GM21515 (cell line): ENCODE data around the gene TSPOAP1.

Source experiments
- ATAC-seq: cut with Tn5 transposase; IDR thresholded peaks from one replicate; pipeline ENCODE4 v1.9.1; 2021; ENCODE audit not compliant: unreplicated experiment

Gene TSPOAP1, protein sequence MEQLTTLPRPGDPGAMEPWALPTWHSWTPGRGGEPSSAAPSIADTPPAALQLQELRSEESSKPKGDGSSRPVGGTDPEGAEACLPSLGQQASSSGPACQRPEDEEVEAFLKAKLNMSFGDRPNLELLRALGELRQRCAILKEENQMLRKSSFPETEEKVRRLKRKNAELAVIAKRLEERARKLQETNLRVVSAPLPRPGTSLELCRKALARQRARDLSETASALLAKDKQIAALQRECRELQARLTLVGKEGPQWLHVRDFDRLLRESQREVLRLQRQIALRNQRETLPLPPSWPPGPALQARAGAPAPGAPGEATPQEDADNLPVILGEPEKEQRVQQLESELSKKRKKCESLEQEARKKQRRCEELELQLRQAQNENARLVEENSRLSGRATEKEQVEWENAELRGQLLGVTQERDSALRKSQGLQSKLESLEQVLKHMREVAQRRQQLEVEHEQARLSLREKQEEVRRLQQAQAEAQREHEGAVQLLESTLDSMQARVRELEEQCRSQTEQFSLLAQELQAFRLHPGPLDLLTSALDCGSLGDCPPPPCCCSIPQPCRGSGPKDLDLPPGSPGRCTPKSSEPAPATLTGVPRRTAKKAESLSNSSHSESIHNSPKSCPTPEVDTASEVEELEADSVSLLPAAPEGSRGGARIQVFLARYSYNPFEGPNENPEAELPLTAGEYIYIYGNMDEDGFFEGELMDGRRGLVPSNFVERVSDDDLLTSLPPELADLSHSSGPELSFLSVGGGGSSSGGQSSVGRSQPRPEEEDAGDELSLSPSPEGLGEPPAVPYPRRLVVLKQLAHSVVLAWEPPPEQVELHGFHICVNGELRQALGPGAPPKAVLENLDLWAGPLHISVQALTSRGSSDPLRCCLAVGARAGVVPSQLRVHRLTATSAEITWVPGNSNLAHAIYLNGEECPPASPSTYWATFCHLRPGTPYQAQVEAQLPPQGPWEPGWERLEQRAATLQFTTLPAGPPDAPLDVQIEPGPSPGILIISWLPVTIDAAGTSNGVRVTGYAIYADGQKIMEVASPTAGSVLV (N-terminal part only)

DNA sequence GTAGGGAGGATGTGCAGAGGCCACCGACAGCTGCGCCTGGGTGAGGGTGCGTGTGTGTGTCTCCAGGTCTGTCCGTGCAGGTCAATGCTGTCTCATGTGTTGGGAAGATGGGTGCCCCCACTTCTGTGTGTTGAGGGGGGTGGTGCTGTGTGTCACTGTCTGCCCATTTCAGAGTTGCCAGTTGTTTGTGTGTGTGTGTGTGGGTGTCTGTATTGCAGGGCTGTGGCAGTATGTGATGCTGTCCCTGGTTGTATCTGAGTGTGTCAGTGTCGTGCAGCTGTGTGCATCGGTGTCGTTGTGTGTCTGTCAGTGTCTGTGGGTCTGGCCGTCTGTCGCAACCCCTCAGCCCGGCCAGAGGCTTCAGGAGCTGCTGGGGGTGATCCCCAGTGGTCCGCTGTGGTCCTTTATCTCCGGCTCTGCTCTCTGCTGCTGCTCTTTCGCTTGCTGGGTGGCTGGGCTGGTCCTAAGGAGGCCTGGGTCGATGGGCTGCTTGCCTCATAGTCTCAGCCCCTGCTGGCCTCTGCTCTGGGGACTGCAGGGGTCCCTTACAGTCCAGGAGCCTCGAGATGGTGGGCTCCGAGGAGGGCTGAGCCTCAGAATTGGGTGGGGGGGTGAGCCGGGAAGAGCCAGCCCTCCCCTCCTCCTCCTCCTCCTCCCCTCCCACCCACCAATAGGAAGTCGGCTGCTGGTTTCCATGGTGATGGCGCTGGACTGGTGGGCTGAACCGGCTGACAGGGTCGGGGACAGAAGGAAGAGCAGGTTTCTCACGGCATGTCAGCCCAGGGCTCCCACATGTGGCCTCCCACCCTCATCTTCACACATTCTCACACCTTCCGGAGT is at the start of gene TSPOAP1:
Gene TSPOAP1 (minus strand): TSS at position 601 of the 840 bp plus-strand sequence. CDS start 875 bp downstream, outside the sequence.
- ATAC-seq: peak; percentile 21

- no peak for ATAC-seq
Measured at GRCh38 chr17:58377661-58378060, 49.1 kb upstream of the TSPOAP1 start.

GRCh38 chr17:58377093-58377601 is 48.6 kb upstream of the TSPOAP1 start:
- no peak for ATAC-seq

- ATAC-seq: no peak
Measured at GRCh38 chr17:58376472-58377000, 47.9 kb upstream of the TSPOAP1 start.

DNA sequence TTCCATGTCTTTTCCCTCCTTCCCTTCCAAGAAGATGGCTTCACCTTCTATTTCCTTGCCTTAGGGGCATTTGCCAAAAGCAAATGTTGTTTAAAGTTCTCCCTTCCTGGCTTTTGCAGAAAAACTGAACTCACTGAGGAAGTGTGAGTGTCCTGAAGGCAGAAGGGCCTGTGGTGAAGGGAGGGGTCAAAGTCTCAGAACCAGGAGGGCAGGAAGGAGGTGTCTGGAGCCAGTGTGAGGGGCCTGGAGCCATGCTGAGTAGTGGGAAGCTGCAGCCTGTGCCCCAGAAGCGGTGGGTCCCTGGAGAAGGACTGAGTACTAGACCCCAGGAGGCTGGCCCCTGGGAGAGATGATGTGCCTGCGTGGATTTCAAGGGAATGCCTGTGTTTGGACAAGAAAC is 47.2 kb upstream of the TSPOAP1 start:
- no peak for ATAC-seq

GRCh38 chr17:58375256-58375655 is 46.7 kb upstream of the TSPOAP1 start:
- ATAC-seq: no peak

GRCh38 chr17:58373923-58374322 is 45.3 kb upstream of the TSPOAP1 start:
- ATAC-seq: no peak

GRCh38 chr17:58373003-58373402 is 44.4 kb upstream of the TSPOAP1 start:
- ATAC-seq: no peak

DNA sequence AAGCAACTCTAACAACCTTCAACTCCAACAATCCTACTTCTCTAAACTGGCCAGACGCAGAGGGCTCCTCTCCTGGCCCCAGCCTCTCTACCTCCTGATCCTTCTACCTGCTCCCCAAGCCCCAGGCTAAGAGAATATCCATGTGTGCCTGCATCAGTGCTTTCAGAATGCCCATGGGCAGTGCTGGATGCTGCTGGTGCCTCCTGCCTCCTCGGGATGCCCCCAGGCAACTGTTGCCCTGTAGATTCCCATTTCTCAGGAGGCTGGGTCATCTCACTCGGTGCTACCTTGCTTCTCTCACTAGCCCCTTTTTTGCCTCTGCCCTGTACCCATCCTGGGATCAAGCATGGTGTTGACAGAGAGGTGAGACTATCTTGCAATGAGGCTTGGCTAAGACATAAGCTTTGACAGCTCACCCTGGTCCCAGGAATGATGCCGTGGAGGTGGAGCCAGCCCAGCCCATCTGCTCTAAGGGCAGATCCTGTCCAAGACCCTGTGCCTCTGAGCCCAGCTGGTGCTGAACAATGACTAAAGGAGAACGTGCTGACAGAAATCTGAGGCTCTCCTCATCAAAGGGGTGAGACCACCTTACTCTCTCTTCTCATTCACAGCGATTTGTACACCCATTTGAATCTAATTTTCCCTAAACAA is 42.8 kb upstream of the TSPOAP1 start:
- no peak for ATAC-seq

GRCh38 chr17:58370716-58371115 is 42.1 kb upstream of the TSPOAP1 start:
- ATAC-seq: no peak

- ATAC-seq: no peak
Measured at GRCh38 chr17:58370309-58370708, 41.7 kb upstream of the TSPOAP1 start.

DNA sequence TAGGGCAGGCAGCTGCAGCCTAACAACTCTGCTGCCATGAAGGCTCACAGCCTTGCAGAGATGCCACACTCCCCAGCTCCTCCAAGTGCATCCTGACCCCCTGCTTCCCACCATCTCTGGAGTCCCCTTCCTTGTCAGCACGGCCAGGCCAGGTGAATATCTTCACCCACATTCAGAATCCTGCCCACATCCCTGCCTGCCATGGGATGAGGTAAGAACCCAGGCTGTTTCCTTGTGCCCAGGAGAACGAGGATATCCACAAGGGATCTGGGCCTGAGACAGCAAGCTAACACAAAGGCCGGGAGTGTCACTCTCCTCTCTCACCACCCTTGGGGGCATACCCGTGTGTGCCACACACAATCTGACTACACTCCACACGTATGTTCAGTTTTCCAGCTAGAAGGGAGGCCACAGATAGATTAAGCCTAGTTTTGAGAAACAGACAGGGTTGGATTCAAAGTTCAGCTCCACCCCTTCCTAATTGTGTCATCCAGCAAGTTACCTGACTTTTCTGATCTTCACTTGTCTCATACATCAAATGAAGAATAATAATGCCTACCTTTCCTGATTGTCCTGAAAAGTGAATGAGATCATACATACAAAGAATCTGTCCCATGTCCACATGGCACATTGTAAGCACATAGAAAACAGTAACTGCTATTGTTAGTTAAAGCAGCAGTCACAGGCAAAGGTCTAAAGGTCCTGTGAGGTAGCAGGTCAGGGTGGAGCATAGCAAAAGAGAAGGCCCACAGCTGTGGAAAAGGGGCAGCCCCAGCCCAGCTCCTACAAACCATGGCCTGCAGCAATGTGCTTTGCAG is 40.8 kb upstream of the TSPOAP1 start:
- no peak for ATAC-seq

DNA sequence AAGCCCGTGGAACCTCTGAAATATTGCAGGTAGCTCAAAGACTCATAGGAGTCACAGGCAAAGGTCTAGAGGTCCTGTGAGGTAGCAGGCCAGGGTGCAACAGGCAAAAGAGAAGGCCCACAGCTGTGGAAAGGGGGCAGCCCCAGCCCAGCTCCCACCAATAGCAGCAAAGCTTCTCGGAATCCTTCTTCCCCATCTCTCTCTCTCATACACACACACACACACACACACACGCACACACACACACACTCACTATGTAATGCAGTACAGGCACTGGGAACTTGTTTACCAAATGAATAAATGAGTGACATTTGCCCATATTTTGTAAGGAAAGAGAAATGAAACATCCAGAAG is 40.2 kb upstream of the TSPOAP1 start:
- ATAC-seq: no peak

- ATAC-seq: no peak
Measured at GRCh38 chr17:58367461-58367860, 38.9 kb upstream of the TSPOAP1 start.

DNA sequence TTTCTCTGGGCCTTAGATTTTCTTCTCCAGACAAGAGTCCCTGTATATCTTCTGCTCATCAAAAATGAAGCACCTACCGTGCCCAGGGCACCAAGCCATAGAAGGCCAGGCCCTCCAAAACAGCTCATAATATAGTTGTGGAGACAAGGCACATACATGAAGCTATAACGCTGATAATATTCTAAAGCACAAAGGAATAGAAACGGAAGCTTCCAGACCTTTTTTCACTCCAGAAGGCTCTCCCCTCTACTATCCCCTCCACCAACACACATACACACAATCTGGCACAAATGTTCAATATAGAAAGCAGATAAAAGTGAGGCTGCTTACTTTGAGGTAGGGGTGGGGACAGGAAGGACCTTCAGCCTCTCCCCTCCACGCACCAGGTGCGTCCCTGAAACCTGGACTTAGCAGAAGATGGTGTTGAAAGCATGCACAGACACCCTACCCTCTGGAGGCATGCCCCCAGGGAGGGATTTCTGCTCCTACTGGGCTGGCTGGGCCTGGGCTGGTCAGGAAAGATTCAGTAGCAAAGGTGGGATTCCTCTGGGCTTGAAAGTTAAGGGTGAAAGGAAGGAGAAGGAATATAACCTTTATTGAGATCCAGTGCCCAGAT is 37.5 kb upstream of the TSPOAP1 start:
- ATAC-seq: no peak

- no peak for ATAC-seq
Measured at GRCh38 chr17:58365185-58365979, 36.8 kb upstream of the TSPOAP1 start.

DNA sequence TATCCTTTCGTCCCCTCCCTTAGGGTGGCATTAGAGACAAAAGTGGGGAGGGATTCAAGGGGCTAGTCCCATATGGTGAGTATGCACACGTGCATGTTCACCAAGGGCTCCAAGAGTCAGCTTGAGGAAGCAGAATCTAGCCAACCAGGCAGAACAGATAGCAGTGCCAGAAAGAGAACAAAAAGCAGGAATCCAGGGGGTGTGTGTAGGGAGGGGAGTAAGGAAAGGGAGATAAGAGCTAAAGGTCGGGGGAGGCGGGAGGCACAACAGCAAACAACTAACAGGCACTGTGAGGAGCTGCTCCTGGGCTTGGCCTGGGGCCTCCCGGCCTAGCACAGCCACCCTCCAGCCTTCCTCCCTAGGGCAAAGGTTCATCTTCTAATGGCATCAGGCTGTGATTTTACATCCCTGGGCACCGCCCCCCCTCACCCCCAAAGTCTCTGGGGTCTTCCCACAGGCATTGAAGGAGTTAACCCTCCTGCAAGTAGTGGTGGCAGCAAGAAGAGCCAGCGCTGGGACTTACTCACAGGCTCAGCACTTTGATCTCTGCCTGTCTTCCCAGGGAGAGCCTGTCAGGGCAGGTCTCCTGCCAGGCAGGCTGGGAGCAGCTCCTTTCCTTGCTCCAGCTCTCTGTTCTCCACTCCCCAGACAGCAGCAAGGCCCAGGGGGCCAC is 35.8 kb upstream of the TSPOAP1 start:
- no peak for ATAC-seq
